ENCODE results near the gene CBLL1.

GRCh38 chr7:107742678-107743566 lies 1.0 kb upstream of the CBLL1 start:
- TF ChIP-seq CTCF (IDR thresholded peaks at IDR 0.05): peak in 1 of 7 experiments; percentile 3
- no peak for TF ChIP-seq POLR2A (IDR thresholded peaks at IDR 0.05)

All from body of pancreas (tissue), 4 donors.